Jurkat, Clone E6-1 (cell line): ENCODE measurements around the gene CCL4L2.
"Not testable (repeated sequence)": the region's sequence is repeated elsewhere in the genome, so short reads cannot be mapped to it uniquely, and the experiment has no call there.

ENCODE experiments used
- DNase-seq: peaks from one replicate; pipeline ENCODE4 v3.0.0-alpha.2; 2011; ENCODE audit warnings: low read depth, low spot score
- H3K4me3 ChIP-seq: 2 replicates; pipeline ENCODE4 v1.5.1; 2011; ENCODE audit warnings: mild to moderate bottlenecking, low read length, control low read depth, moderate library complexity

Gene CCL4L2

GRCh38 chr17:36194147-36194831 is 16.6 kb upstream of the CCL4L2 start:
- H3K4me3 ChIP-seq, DNase-seq: not testable (repeated sequence)

- DNase-seq, H3K4me3 ChIP-seq: not testable (repeated sequence)
Observed at GRCh38 chr17:36194832-36195433, 15.9 kb upstream of the CCL4L2 start.

- H3K4me3 ChIP-seq = no peak overlapping the region
- DNase-seq = no peak
Observed at GRCh38 chr17:36195434-36196130, 15.3 kb upstream of the CCL4L2 start.

GRCh38 chr17:36196131-36196486 is 14.8 kb upstream of the CCL4L2 start:
- DNase-seq = no peak
- no peak overlapping the region for H3K4me3 ChIP-seq

GRCh38 chr17:36197387-36197703 is 13.5 kb upstream of the CCL4L2 start:
- DNase-seq = no peak
- H3K4me3 ChIP-seq = no peak overlapping the region

- DNase-seq = no peak
- H3K4me3 ChIP-seq = no peak overlapping the region
Observed at GRCh38 chr17:36198831-36199465, 11.9 kb upstream of the CCL4L2 start.

GRCh38 chr17:36201102-36201501 is 9.8 kb upstream of the CCL4L2 start:
- not testable (repeated sequence) for DNase-seq

GRCh38 chr17:36201506-36201905 is 9.4 kb upstream of the CCL4L2 start:
- not testable (repeated sequence) for H3K4me3 ChIP-seq
- peak; percentile 8 for DNase-seq

More at GRCh38 chr17:36201102-36201501, 9.8 kb upstream of the CCL4L2 start:
- H3K4me3 ChIP-seq = not testable (repeated sequence)

GRCh38 chr17:36203335-36203734 is 7.5 kb upstream of the CCL4L2 start:
- H3K4me3 ChIP-seq = no peak overlapping the region

GRCh38 chr17:36204724-36205500 is 6.0 kb upstream of the CCL4L2 start:
- no peak overlapping the region for H3K4me3 ChIP-seq
- no peak for DNase-seq

More at GRCh38 chr17:36203335-36203734, 7.5 kb upstream of the CCL4L2 start:
- no peak for DNase-seq

GRCh38 chr17:36205637-36206485 is 5.0 kb upstream of the CCL4L2 start:
- no peak for DNase-seq
- no peak overlapping the region for H3K4me3 ChIP-seq

GRCh38 chr17:36206486-36206821 is 4.4 kb upstream of the CCL4L2 start:
- not testable (repeated sequence) for DNase-seq, H3K4me3 ChIP-seq

- not testable (repeated sequence) for DNase-seq, H3K4me3 ChIP-seq
Observed at GRCh38 chr17:36207383-36207782, 3.5 kb upstream of the CCL4L2 start.

- no peak overlapping the region for H3K4me3 ChIP-seq
- no peak for DNase-seq
Observed at GRCh38 chr17:36209575-36209974, 1.3 kb upstream of the CCL4L2 start.

- not testable (repeated sequence) for H3K4me3 ChIP-seq, DNase-seq
Observed at GRCh38 chr17:36211484-36212271, 815 bp downstream of the CCL4L2 start.

- no peak for DNase-seq
- H3K4me3 ChIP-seq = no peak overlapping the region
Observed at GRCh38 chr17:36212272-36212605, 1.4 kb downstream of the CCL4L2 start.

- no peak overlapping the region for H3K4me3 ChIP-seq
- DNase-seq = no peak
Observed at GRCh38 chr17:36212966-36213365, 2.1 kb downstream of the CCL4L2 start.

GRCh38 chr17:36213695-36214094 is 2.8 kb downstream of the CCL4L2 start:
- H3K4me3 ChIP-seq = no peak overlapping the region
- no peak for DNase-seq
